H9 (cell line): ENCODE results near the gene TCF7L1. TPM values are rescaled to one million over a fixed set of nuclear protein-coding genes. Genes with fewer than 3 reads are reported as not detected.

Experiments used
- DNase-seq: peaks from one replicate; pipeline ENCODE4 v3.0.0-alpha.2; 2017
- H2AFZ ChIP-seq: one replicate; pipeline ENCODE4 v1.6.1; 2013; ENCODE audit warnings: mild to moderate bottlenecking, low read length, control low read depth, moderate library complexity
- H2AK5ac ChIP-seq: 2 replicates; pipeline ENCODE4 v1.6.1; 2013; ENCODE audit warnings: low read length, control low read depth, mixed read lengths; ENCODE audit not compliant: insufficient read length
- H2BK120ac ChIP-seq: one replicate; pipeline ENCODE4 v1.6.1; 2013; ENCODE audit warnings: low read depth, mild to moderate bottlenecking, low read length, control low read depth, inconsistent platforms; ENCODE audit not compliant: poor library complexity, severe bottlenecking
- H2BK12ac ChIP-seq: 2 replicates; pipeline ENCODE4 v1.6.1; 2013; ENCODE audit warnings: low read length, control low read depth, mixed read lengths, low read depth; ENCODE audit not compliant: insufficient read length
- H2BK15ac ChIP-seq: 2 replicates; pipeline ENCODE4 v1.6.1; 2013; ENCODE audit warnings: low read depth, low read length, control low read depth
- H2BK20ac ChIP-seq: one replicate; pipeline ENCODE4 v1.6.1; 2013; ENCODE audit warnings: low read depth, mild to moderate bottlenecking, low read length, control low read depth, inconsistent platforms; ENCODE audit not compliant: poor library complexity, severe bottlenecking
- H2BK5ac ChIP-seq: 2 replicates; pipeline ENCODE4 v1.6.1; 2013; ENCODE audit warnings: low read length, control low read depth, mixed read lengths; ENCODE audit not compliant: insufficient read length
- H3K14ac ChIP-seq: 2 replicates; pipeline ENCODE4 v1.6.1; 2013; ENCODE audit warnings: low read length, control low read depth; ENCODE audit not compliant: insufficient read depth
- H3K18ac ChIP-seq: 2 replicates; pipeline ENCODE4 v1.6.1; 2013; ENCODE audit warnings: low read depth, mild to moderate bottlenecking, mixed read lengths, low read length, control low read depth; ENCODE audit not compliant: insufficient read length
- H3K23ac ChIP-seq: 2 replicates; pipeline ENCODE4 v1.6.1; 2013; ENCODE audit warnings: low read length, control low read depth, mixed read lengths, low read depth; ENCODE audit not compliant: insufficient read length
- H3K23me2 ChIP-seq: 2 replicates; pipeline ENCODE4 v1.6.1; 2013; ENCODE audit warnings: low read depth, mild to moderate bottlenecking, mixed read lengths, low read length, control low read depth; ENCODE audit not compliant: insufficient read length, poor library complexity, severe bottlenecking
- H3K27ac ChIP-seq: 2 replicates; pipeline ENCODE4 v1.5.1; 2013; ENCODE audit warnings: low read length, control low read depth, mixed read lengths, low read depth; ENCODE audit not compliant: insufficient read length
- H3K27me3 ChIP-seq: 2 replicates; pipeline ENCODE4 v1.6.1; 2013; ENCODE audit warnings: low read length, control low read depth, inconsistent platforms; ENCODE audit not compliant: insufficient read depth
- H3K4ac ChIP-seq: 2 replicates; pipeline ENCODE4 v1.6.1; 2013; ENCODE audit warnings: low read depth, mild to moderate bottlenecking, control low read depth, inconsistent platforms, low read length, moderate library complexity
- H3K4me1 ChIP-seq: 2 replicates; pipeline ENCODE4 v1.6.1; 2013; ENCODE audit warnings: low read length, control low read depth, inconsistent platforms; ENCODE audit not compliant: insufficient read depth
- H3K4me2 ChIP-seq: 2 replicates; pipeline ENCODE4 v1.6.1; 2013; ENCODE audit warnings: low read length, control low read depth, mixed read lengths; ENCODE audit not compliant: insufficient read length, insufficient read depth
- H3K56ac ChIP-seq: 2 replicates; pipeline ENCODE4 v1.6.1; 2013; ENCODE audit warnings: low read depth, mild to moderate bottlenecking, mixed read lengths, low read length, control low read depth; ENCODE audit not compliant: insufficient read length
- H3K79me1 ChIP-seq: 2 replicates; pipeline ENCODE4 v1.6.1; 2013; ENCODE audit warnings: low read depth, mild to moderate bottlenecking, moderate library complexity, low read length, control low read depth, inconsistent platforms; ENCODE audit not compliant: insufficient read depth, poor library complexity, severe bottlenecking
- H3K79me2 ChIP-seq: 2 replicates; pipeline ENCODE4 v1.6.1; 2013; ENCODE audit warnings: low read length, control low read depth, inconsistent platforms; ENCODE audit not compliant: insufficient read depth
- H3K9ac ChIP-seq: 2 replicates; pipeline ENCODE4 v1.6.1; 2013; ENCODE audit warnings: low read length, control low read depth, mixed read lengths; ENCODE audit not compliant: insufficient read length; ENCODE audit errors: extremely low read depth
- H3K9me3 ChIP-seq: one replicate; pipeline ENCODE4 v1.6.1; 2013; ENCODE audit warnings: low read depth, low read length, inconsistent platforms; ENCODE audit not compliant: control insufficient read depth
- H3T11ph ChIP-seq: one replicate; pipeline ENCODE4 v1.6.1; 2013; ENCODE audit warnings: mild to moderate bottlenecking, low read length, control low read depth, inconsistent platforms
- H4K20me1 ChIP-seq: one replicate; pipeline ENCODE4 v1.6.1; 2013; ENCODE audit not compliant: control insufficient read depth, insufficient read length, insufficient read depth
- H4K5ac ChIP-seq: 2 replicates; pipeline ENCODE4 v1.6.1; 2013; ENCODE audit warnings: low read depth, mild to moderate bottlenecking, mixed read lengths, low read length, control low read depth; ENCODE audit not compliant: insufficient read length
- H4K8ac ChIP-seq: replicated peaks from 2 replicates; pipeline ENCODE4 v1.6.1; 2013; ENCODE audit warnings: low read length, control low read depth, mixed read lengths, low read depth; ENCODE audit not compliant: insufficient read length
- H4K91ac ChIP-seq: 2 replicates; pipeline ENCODE4 v1.6.1; 2013; ENCODE audit warnings: low read depth, mild to moderate bottlenecking, moderate library complexity, mixed read lengths, low read length, control low read depth; ENCODE audit not compliant: insufficient read length
- H3K27ac Mint-ChIP-seq, 3 experiments: 2 replicates in 2 of 3; 3 replicates in 1 of 3; pipeline ENCODE4 v1.8.0; 2020 to 2021; ENCODE audit warnings: mixed read lengths in 3 of 3, mild to moderate bottlenecking in 1 of 3, moderate library complexity in 1 of 3
- H3K27me3 Mint-ChIP-seq: 2 replicates; pipeline ENCODE4 v1.8.0; 2021; ENCODE audit warnings: low read depth, mild to moderate bottlenecking, moderate library complexity, mixed read lengths
- H3K36me3 Mint-ChIP-seq, 3 experiments: 2 replicates in 2 of 3; 3 replicates in 1 of 3; pipeline ENCODE4 v1.8.0; 2020 to 2021; ENCODE audit warnings: low read depth in 3 of 3, mixed read lengths in 3 of 3; ENCODE audit not compliant: insufficient read depth in 1 of 3
- H3K4me1 Mint-ChIP-seq, 2 experiments: 2 replicates each; pipeline ENCODE4 v1.8.0; 2020; ENCODE audit warnings: mixed read lengths in 2 of 2
- H3K4me3 Mint-ChIP-seq, 2 experiments: 2 replicates in 1 of 2; 3 replicates in 1 of 2; pipeline ENCODE4 v1.8.0; 2020 to 2021; ENCODE audit warnings: mild to moderate bottlenecking in 2 of 2, mixed read lengths in 2 of 2, moderate library complexity in 1 of 2
- H3K9me3 Mint-ChIP-seq, 2 experiments: 2 replicates in 1 of 2; 3 replicates in 1 of 2; pipeline ENCODE4 v1.8.0; 2020; ENCODE audit warnings: mild to moderate bottlenecking in 2 of 2, mixed read lengths in 2 of 2, moderate library complexity in 1 of 2
- WGBS: extraction: QIAGEN DNeasy Blood & Tissue Kit; methylation state at CpG from one replicate; pipeline ENCODE4 v1.1.7; 2013; ENCODE audit warnings: missing lambda C conversion rate, low lambda C conversion rate, mixed read lengths; ENCODE audit not compliant: insufficient read length; ENCODE audit errors: extremely low coverage; 5-methylcytosine and 5-hydroxymethylcytosine counted together
- total RNA-seq: library from RNA; stranded (reverse); gene quantifications from 2 replicates; pipeline ENCODE4 v1.2.1, GENCODE V29; 2021
- TF ChIP-seq, protein P1 (sequence below): fragments of 200-600 bp; sonication (generic); conservative IDR thresholded peaks from 3 replicates; pipeline ENCODE4 v1.8.0; 2021; ENCODE audit warnings: antibody characterized with exemption, mild to moderate bottlenecking

TCF7L1 gene
- total RNA-seq, 1 experiment from 2014 or later: 112 TPM

DNA sequence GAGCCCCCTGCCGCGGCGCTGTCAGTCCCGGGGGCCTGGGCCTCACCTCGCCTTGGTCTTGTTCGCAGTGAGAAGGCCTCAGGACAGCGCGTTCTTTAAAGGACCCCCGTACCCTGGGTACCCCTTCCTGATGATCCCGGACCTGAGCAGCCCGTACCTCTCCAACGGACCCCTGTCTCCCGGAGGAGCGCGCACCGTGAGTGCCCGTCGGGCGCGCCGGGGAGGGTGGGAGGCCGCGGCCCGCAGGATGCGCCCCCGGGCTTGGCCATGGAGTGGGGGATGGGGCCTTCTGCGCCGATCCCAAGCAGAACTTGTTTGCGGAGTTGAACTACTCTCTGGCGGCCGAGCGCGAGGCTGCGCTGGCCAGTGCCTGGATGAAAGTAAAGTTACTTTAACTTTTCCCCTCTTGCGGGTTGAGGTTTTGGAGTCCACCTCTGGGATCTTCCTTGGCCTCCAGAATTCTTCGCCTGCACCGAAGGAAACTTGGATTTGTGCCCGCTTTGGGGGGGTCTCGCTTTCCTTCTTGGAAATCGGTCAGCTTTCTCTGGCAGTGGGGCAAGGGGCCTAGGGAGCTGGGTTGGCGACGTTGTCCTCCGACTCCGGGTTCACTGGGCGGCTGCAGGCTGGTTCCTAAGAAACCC lies 1.2 kb downstream of the TCF7L1 start:
- Histone ChIP-seq H4K5ac (no peak overlapping the region), H3K4ac (no peak overlapping the region), H3K79me1 (no peaks in the 10 kb centered on the region), H3K18ac (peak overlapping the region; percentile 53), H3T11ph (no peak overlapping the region), H3K79me2 (peaks cover 30% of the 10 kb centered on the region; the same call in 1 of the 2 replicates), H4K20me1 (no peaks in the 10 kb centered on the region), H4K8ac (no peak overlapping the region), H3K9me3 (no peaks in the 10 kb centered on the region), H3K23ac (no peak overlapping the region), H3K23me2 (peaks cover 4% of the 10 kb centered on the region), H2BK20ac (no peak overlapping the region), H3K14ac (peak overlapping the region; percentile 96), H2BK15ac (no peak overlapping the region), H3K9ac (peak overlapping the region; percentile 94), H2BK5ac (peak overlapping the region; percentile 9), H4K91ac (peak overlapping the region; percentile 37), H3K27ac (peak overlapping the region; percentile 74), H2AK5ac (no peak overlapping the region), H3K27me3 (no peaks in the 10 kb centered on the region), H2AFZ (no peak overlapping the region), H2BK12ac (no peak overlapping the region), H2BK120ac (no peak overlapping the region), H3K4me1 (peaks cover 16% of the 10 kb centered on the region; the same call in 1 of the 2 replicates), H3K56ac (no peak overlapping the region), H3K4me2 (peak overlapping the region; percentile 72)
- WGBS: no CpG with 5 or more reads among the region's 45 CpGs
- TF ChIP-seq, protein P1, sequence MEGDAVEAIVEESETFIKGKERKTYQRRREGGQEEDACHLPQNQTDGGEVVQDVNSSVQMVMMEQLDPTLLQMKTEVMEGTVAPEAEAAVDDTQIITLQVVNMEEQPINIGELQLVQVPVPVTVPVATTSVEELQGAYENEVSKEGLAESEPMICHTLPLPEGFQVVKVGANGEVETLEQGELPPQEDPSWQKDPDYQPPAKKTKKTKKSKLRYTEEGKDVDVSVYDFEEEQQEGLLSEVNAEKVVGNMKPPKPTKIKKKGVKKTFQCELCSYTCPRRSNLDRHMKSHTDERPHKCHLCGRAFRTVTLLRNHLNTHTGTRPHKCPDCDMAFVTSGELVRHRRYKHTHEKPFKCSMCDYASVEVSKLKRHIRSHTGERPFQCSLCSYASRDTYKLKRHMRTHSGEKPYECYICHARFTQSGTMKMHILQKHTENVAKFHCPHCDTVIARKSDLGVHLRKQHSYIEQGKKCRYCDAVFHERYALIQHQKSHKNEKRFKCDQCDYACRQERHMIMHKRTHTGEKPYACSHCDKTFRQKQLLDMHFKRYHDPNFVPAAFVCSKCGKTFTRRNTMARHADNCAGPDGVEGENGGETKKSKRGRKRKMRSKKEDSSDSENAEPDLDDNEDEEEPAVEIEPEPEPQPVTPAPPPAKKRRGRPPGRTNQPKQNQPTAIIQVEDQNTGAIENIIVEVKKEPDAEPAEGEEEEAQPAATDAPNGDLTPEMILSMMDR: no peak
- peak; percentile 63 for DNase-seq
- peak overlapping the region; percentile 85 to 88 for H3K4me3 Mint-ChIP-seq
- H3K27me3 Mint-ChIP-seq: peaks cover 4% of the 10 kb centered on the region; the same call in 1 of the 2 replicates
- peaks cover 43 to 55% of the 10 kb centered on the region in 2 experiments for H3K4me1 Mint-ChIP-seq
- peaks cover 24 to 39% (median 36%) of the 10 kb centered on the region in 3 experiments for H3K36me3 Mint-ChIP-seq
- H3K27ac Mint-ChIP-seq: peak overlapping the region; percentile 97 to 99 (median 98)
- H3K9me3 Mint-ChIP-seq: no peaks in the 10 kb centered on the region; a peak in 1 of 5 replicates
